Endothelial cell of umbilical vein (primary cell): ENCODE data around the gene SGSM1.

Experiments used
- POLR2A ChIP-seq: IDR thresholded peaks from 2 replicates; pipeline ENCODE4 v1.6.1; 2012; ENCODE audit warnings: low read depth, mild to moderate bottlenecking, control low read depth, low read length
- TF ChIP-seq, protein P1 (sequence below), 2 donors: IDR thresholded peaks; 1 replicate in 1 of 2; 2 replicates in 1 of 2; pipeline ENCODE4 v1.5.1; 2011; ENCODE audit warnings: low read length in 2 of 2, mild to moderate bottlenecking in 2 of 2, moderate library complexity in 2 of 2, control low read depth in 1 of 2, inconsistent platforms in 1 of 2, low read depth in 1 of 2; ENCODE audit not compliant: insufficient read depth in 1 of 2; ENCODE audit errors: extremely low read depth in 1 of 2
- TF ChIP-seq, protein P2 (sequence below): IDR thresholded peaks from 2 replicates; pipeline ENCODE4 v1.6.1; 2011; ENCODE audit not compliant: insufficient read depth, insufficient read length

DNA sequence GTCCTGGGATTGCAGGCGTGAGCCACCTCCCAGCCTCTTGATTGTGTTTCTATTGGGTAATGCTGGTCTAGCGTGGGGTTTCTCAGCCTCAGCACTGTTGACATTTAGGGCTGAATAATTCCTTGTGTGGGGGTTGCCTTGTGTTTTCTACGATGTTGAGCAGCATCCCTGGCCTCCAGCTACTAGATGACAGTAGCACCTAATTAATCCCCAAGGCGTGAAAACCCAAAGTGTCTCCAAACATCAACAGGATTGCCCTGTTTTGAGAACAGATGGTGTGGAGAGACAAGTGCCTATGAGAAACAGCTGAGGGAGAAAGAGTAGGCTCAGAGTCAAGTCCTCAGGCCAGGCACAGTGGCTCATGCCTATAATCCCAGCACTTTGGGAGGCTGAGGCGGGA is 67.2 kb downstream of the SGSM1 start:
- TF ChIP-seq POLR2A, result no peak
- TF ChIP-seq, protein P1, sequence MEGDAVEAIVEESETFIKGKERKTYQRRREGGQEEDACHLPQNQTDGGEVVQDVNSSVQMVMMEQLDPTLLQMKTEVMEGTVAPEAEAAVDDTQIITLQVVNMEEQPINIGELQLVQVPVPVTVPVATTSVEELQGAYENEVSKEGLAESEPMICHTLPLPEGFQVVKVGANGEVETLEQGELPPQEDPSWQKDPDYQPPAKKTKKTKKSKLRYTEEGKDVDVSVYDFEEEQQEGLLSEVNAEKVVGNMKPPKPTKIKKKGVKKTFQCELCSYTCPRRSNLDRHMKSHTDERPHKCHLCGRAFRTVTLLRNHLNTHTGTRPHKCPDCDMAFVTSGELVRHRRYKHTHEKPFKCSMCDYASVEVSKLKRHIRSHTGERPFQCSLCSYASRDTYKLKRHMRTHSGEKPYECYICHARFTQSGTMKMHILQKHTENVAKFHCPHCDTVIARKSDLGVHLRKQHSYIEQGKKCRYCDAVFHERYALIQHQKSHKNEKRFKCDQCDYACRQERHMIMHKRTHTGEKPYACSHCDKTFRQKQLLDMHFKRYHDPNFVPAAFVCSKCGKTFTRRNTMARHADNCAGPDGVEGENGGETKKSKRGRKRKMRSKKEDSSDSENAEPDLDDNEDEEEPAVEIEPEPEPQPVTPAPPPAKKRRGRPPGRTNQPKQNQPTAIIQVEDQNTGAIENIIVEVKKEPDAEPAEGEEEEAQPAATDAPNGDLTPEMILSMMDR (IDR thresholded peaks at IDR 0.05; ENCODE audit: extremely low read depth in 1 of 2, insufficient read depth in 1 of 2, low read depth in 1 of 2, low read length in 2 of 2), result no peak
- TF ChIP-seq, protein P2, sequence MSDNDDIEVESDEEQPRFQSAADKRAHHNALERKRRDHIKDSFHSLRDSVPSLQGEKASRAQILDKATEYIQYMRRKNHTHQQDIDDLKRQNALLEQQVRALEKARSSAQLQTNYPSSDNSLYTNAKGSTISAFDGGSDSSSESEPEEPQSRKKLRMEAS, result no peak
